ENCODE data around the gene TYRP1.

- no peak for TF ChIP-seq CTCF (IDR thresholded peaks at IDR 0.05)
- no peak for TF ChIP-seq POLR2AphosphoS5 (IDR thresholded peaks at IDR 0.05)
- TF ChIP-seq POLR2A (IDR thresholded peaks at IDR 0.05), result no peak
Measured at GRCh38 chr9:12739014-12739652, 45.9 kb downstream of the TYRP1 start.

All from gastroesophageal sphincter (tissue), 3 donors.